ENCODE data around the gene MCC. TPM values are rescaled to one million over a fixed set of nuclear protein-coding genes. Genes with fewer than 3 reads are reported as not detected.

The MCC gene
- total and polyA plus RNA-seq, 9 donors: 29.8 to 262 (median 108) TPM

DNA sequence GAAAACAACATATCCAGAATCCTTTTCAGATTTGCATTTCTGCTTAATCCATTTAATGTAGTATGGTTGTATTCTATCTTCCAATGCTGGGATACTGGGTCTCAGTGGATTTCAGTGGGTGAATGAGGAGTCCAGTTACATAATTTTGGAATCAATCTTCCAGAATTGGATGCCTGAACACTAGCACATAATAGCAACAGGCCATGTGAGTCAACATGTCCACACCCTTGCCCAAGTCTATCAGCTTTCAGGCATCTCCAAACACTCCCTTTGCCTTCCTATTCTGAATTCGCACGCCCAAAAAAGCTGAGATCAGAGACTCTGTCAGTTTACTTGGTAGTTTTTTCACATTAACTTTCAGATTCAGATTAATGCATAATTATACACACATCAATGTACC is 256.0 kb downstream of the MCC start:
- Histone ChIP-seq H3K9me3 (no peaks in the 10 kb centered on the region), H3K27me3 (no peaks in the 10 kb centered on the region), H3K4me3 (no peak overlapping the region), H3K36me3 (no peaks in the 10 kb centered on the region), H3K4me1 (ENCODE audit: insufficient read depth) (peaks cover 10% of the 10 kb centered on the region), H3K27ac (peak overlapping the region in 1 of 2 donors; percentile 8)
- 46 to 55% (median 49%) methylated on average over 2 of the region's 2 CpGs for WGBS, 3 donors
- DNase-seq: no peak
- TF ChIP-seq EP300 (IDR thresholded peaks at IDR 0.05): no peak
- TF ChIP-seq POLR2A (IDR thresholded peaks at IDR 0.05): no peak
- TF ChIP-seq, protein P1, sequence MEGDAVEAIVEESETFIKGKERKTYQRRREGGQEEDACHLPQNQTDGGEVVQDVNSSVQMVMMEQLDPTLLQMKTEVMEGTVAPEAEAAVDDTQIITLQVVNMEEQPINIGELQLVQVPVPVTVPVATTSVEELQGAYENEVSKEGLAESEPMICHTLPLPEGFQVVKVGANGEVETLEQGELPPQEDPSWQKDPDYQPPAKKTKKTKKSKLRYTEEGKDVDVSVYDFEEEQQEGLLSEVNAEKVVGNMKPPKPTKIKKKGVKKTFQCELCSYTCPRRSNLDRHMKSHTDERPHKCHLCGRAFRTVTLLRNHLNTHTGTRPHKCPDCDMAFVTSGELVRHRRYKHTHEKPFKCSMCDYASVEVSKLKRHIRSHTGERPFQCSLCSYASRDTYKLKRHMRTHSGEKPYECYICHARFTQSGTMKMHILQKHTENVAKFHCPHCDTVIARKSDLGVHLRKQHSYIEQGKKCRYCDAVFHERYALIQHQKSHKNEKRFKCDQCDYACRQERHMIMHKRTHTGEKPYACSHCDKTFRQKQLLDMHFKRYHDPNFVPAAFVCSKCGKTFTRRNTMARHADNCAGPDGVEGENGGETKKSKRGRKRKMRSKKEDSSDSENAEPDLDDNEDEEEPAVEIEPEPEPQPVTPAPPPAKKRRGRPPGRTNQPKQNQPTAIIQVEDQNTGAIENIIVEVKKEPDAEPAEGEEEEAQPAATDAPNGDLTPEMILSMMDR (IDR thresholded peaks at IDR 0.05): no peak
- intact Hi-C loops (cut with DNase I): no loop called here

DNA sequence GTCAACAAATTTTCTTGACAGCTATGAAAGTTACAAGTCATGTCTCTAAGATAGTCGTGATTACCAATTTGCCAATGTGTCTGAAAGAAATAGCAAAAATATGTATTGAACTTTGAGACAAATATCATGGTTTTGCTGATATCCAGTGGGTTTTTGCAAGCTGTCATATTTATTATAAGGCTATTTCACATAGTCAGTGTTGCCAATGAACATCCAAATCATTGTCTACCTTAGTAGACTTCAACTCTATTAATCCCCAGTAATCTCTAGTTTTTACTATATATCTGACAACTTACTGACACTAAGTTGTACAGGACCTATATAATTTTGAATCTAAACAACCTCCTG is 256.6 kb downstream of the MCC start:
- Histone ChIP-seq H3K4me1 (ENCODE audit: insufficient read depth) (peaks cover 9% of the 10 kb centered on the region), H3K36me3 (no peaks in the 10 kb centered on the region), H3K27me3 (no peaks in the 10 kb centered on the region), H3K27ac (peak overlapping the region in 1 of 2 donors; percentile 8), H3K4me3 (no peak overlapping the region), H3K9me3 (no peaks in the 10 kb centered on the region)
- no peak for TF ChIP-seq EP300 (IDR thresholded peaks at IDR 0.05)
- TF ChIP-seq POLR2A (IDR thresholded peaks at IDR 0.05): no peak
- TF ChIP-seq, protein P1 (IDR thresholded peaks at IDR 0.05): no peak
- intact Hi-C loops (cut with DNase I): no loop called here
- WGBS, 3 donors: 45 to 52% (median 51%) methylated on average over 1 of the region's 1 CpG
- no peak for DNase-seq

DNA sequence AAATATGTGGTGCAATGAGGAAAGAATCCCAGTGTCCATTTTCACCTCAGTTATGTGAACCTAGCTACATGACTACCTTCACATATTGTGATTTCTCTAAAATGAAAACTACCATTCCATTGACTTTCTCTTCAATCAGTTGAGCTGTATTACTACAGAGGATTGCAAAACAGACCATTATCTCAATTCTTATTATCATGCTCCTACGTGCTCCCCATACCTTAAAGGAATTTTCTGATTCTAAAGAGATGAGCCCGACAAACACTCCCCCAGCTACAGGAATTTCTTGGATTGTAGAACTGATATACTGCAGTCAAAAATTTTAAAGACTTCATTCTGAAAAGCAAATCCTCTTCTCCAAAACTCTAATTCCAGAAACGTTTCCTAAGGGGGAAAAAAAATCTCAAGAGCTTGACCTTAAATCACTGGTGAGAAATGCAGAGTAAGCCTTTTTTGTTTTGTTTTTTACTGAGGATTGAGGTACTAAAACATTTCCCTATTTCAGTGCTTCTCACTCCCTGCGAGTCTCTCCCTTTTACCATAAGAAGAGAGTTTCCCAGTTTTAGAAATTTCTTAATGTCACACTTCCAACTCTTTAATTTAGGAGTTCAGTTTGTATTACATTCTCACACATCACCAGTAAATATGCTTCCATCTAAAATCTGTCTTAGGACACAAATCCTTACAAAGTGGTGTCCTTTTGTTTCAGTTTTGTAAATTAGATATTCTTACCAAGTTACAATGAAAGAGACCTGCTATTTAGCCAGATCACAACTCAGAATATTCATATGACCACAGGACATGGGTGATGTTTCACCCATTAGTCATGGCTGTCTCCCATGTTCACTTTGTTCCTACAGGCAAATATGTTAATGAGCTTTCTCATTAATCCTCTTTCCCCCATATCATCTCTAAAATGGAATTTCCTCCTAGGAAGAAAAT is 257.3 kb downstream of the MCC start:
- Histone ChIP-seq H3K9me3 (no peaks in the 10 kb centered on the region), H3K27ac (peak overlapping the region in 1 of 2 donors; percentile 9), H3K27me3 (no peaks in the 10 kb centered on the region), H3K4me1 (ENCODE audit: insufficient read depth) (peaks cover 9% of the 10 kb centered on the region), H3K4me3 (no peak overlapping the region), H3K36me3 (no peaks in the 10 kb centered on the region)
- DNase-seq: no peak
- intact Hi-C loops (cut with DNase I): no loop called here
- TF ChIP-seq, protein P1 (IDR thresholded peaks at IDR 0.05): no peak
- no peak for TF ChIP-seq POLR2A (IDR thresholded peaks at IDR 0.05)
- TF ChIP-seq EP300 (IDR thresholded peaks at IDR 0.05): no peak
- 9 to 25% (median 13%) methylated on average over 4 of the region's 4 CpGs for WGBS, 3 donors

DNA sequence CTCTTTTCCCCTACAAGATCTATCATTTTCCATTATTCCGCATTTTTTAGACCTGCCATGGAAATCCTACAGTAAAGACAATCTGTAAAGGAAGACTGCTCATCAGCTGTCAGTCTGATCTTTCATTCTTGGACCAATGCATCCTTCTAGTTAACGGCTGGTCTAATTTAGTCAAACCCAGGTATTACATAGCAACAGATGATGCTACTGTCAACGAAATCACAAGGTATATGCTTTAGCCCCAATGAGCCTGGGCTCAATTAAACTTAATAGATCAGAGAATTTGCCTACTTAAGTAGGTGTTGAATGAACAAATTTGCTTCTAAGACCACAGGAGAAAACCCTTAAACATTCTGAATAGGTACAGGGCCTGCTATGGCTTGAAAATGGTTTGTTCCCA is 260.5 kb downstream of the MCC start:
- H3K27ac ChIP-seq: no peak overlapping the region
- H3K4me1 ChIP-seq (ENCODE audit: insufficient read depth): peaks cover 15% of the 10 kb centered on the region
- no peak overlapping the region for H3K4me3 ChIP-seq
- no peaks in the 10 kb centered on the region for H3K27me3 ChIP-seq
- DNase-seq: no peak
- no peaks in the 10 kb centered on the region for H3K9me3 ChIP-seq
- TF ChIP-seq, protein P1 (IDR thresholded peaks at IDR 0.05): no peak
- TF ChIP-seq EP300 (IDR thresholded peaks at IDR 0.05) (no peak), POLR2A (IDR thresholded peaks at IDR 0.05) (no peak)
- H3K36me3 ChIP-seq: no peaks in the 10 kb centered on the region
- WGBS, 3 donors: 62 to 81% (median 63%) methylated on average over 3 of the region's 3 CpGs
- intact Hi-C loops (cut with DNase I): no loop called here

Measured in ovary (tissue), 9 donors.